Measurements from ENCODE around the gene BPGM.

The BPGM gene

GRCh38 chr7:134721171-134721570 is 74.5 kb downstream of the BPGM start:
- no peak for DNase-seq (ENCODE audit: low spot score)
- in situ Hi-C loops (cut with MboI; ENCODE audit: low sequenced_read_pairs, unreplicated experiment) = no loop called here
- TF ChIP-seq CTCF (IDR thresholded peaks at IDR 0.05; ENCODE audit: borderline replicate concordance, control extremely low read depth, extremely low read depth, insufficient read depth, missing control alignments) = no peak

GRCh38 chr7:134722786-134723322 is 76.2 kb downstream of the BPGM start:
- DNase-seq (ENCODE audit: low spot score) = no peak
- TF ChIP-seq CTCF (IDR thresholded peaks at IDR 0.05; ENCODE audit: borderline replicate concordance, control extremely low read depth, extremely low read depth, insufficient read depth, missing control alignments) = no peak
- in situ Hi-C loops (cut with MboI; ENCODE audit: low sequenced_read_pairs, unreplicated experiment) = no loop called here

GRCh38 chr7:134723892-134724291 is 77.2 kb downstream of the BPGM start:
- TF ChIP-seq CTCF (IDR thresholded peaks at IDR 0.05; ENCODE audit: borderline replicate concordance, control extremely low read depth, extremely low read depth, insufficient read depth, missing control alignments) = no peak
- in situ Hi-C loops (cut with MboI; ENCODE audit: low sequenced_read_pairs, unreplicated experiment) = no loop called here
- no peak for DNase-seq (ENCODE audit: low spot score)

GRCh38 chr7:134724606-134725005 is 78.0 kb downstream of the BPGM start:
- in situ Hi-C loops (cut with MboI; ENCODE audit: low sequenced_read_pairs, unreplicated experiment) = no loop called here
- DNase-seq (ENCODE audit: low spot score) = peak; percentile 28
- no peak for TF ChIP-seq CTCF (IDR thresholded peaks at IDR 0.05; ENCODE audit: borderline replicate concordance, control extremely low read depth, extremely low read depth, insufficient read depth, missing control alignments)

- TF ChIP-seq CTCF (IDR thresholded peaks at IDR 0.05; ENCODE audit: borderline replicate concordance, control extremely low read depth, extremely low read depth, insufficient read depth, missing control alignments) = no peak
- DNase-seq (ENCODE audit: low spot score) = no peak
- in situ Hi-C loops (cut with MboI; ENCODE audit: low sequenced_read_pairs, unreplicated experiment) = no loop called here
These were observed 79.9 kb downstream of the BPGM start for GRCh38 chr7:134726581-134726980.

- no peak for DNase-seq (ENCODE audit: low spot score)
- in situ Hi-C loops (cut with MboI; ENCODE audit: low sequenced_read_pairs, unreplicated experiment) = no loop called here
- no peak for TF ChIP-seq CTCF (IDR thresholded peaks at IDR 0.05; ENCODE audit: borderline replicate concordance, control extremely low read depth, extremely low read depth, insufficient read depth, missing control alignments)
These were observed 81.1 kb downstream of the BPGM start for GRCh38 chr7:134727711-134728110.
